Upper lobe of left lung (tissue), 6 donors: ENCODE results near the gene OBSCN. TPM values are rescaled to one million over a fixed set of nuclear protein-coding genes. Genes with fewer than 3 reads are reported as not detected.
A peak's percentile ranks its signal among the peaks of the same experiment; 100 is the strongest.

Experiments used
- ATAC-seq, 2 donors: fragments of 200-7000 bp; cut with Tn5 transposase; one replicate each; pipeline ENCODE4 v1.9.1; 2022; ENCODE audit warnings: mild to moderate bottlenecking in 2 of 2, moderate library complexity in 2 of 2; ENCODE audit not compliant: low FRiP score in 2 of 2
- DNase-seq, 2 donors: peaks; one replicate each; pipeline ENCODE4 v3.0.0-alpha.2; 2019 to 2020
- H3K27ac ChIP-seq, 4 donors: fragments of 200-600 bp; sonication (generic); one replicate each; pipeline ENCODE4 v1.5.1; 2016 to 2019
- H3K27me3 ChIP-seq, 4 donors: fragments of 200-600 bp; sonication (generic); one replicate each; pipeline ENCODE4 v1.5.1; 2017 to 2019
- H3K36me3 ChIP-seq, 4 donors: fragments of 200-600 bp; sonication (generic); one replicate each; pipeline ENCODE4 v1.5.1; 2016 to 2019
- H3K4me1 ChIP-seq, 4 donors: fragments of 200-600 bp; sonication (generic); one replicate each; pipeline ENCODE4 v1.5.1; 2018 to 2019
- H3K4me3 ChIP-seq, 4 donors: fragments of 200-600 bp; sonication (generic); one replicate each; pipeline ENCODE4 v1.5.1; 2017 to 2019; ENCODE audit warnings: mild to moderate bottlenecking in 2 of 4, moderate library complexity in 1 of 4
- H3K9me3 ChIP-seq, 4 donors: fragments of 200-600 bp; sonication (generic); one replicate each; pipeline ENCODE4 v1.5.1; 2018 to 2019
- EP300 ChIP-seq, 4 donors: sonication (generic); formaldehyde crosslinking; IDR thresholded peaks; one replicate each; pipeline ENCODE4 v1.5.1; 2017; ENCODE audit warnings: antibody characterized with exemption in 4 of 4, control low read depth in 2 of 4
- POLR2A ChIP-seq, 4 donors: fragments of 450-650 bp; IDR thresholded peaks; one replicate each; pipeline ENCODE4 v1.5.1; 2016 to 2017; ENCODE audit warnings: antibody characterized with exemption in 4 of 4, mild to moderate bottlenecking in 2 of 4
- POLR2AphosphoS5 ChIP-seq, 2 donors: sonication (generic); formaldehyde crosslinking; IDR thresholded peaks; one replicate each; pipeline ENCODE4 v1.5.1; 2017; ENCODE audit warnings: antibody characterized with exemption in 2 of 2
- WGBS, 2 donors: methylation state at CpG; one replicate each; pipeline ENCODE4 v1.1.5; 2017 to 2018; 5-methylcytosine and 5-hydroxymethylcytosine counted together
- total RNA-seq, 6 donors: library from RNA; depleted of rRNA in 4 of 6; stranded (reverse); fragments of >200 nt in 4 of 6; gene quantifications; one replicate each; pipeline versions ENCODE4 v1.1.0 to v1.2.1, GENCODE V29; 2016 to 2021
- TF ChIP-seq, protein P1 (sequence below), 6 experiments: fragments of 450-650 bp in 4 of 6; fragments of 200-600 bp in 2 of 6; sonication (generic) in 2 of 6; IDR thresholded peaks; one replicate each; pipeline ENCODE4 v1.5.1; 2016 to 2019; ENCODE audit warnings: antibody characterized with exemption in 6 of 6
- donor health status: DM: no; HTN: no; CAD: no; lungs with moderate emphysema.
- donor health status: DM: no; HTN: yes; CAD: no; lungs with severe emphysema.

The OBSCN gene
- total RNA-seq, 6 donors from 2014 or later, result 15.7 to 160 (median 47.0) TPM

DNA sequence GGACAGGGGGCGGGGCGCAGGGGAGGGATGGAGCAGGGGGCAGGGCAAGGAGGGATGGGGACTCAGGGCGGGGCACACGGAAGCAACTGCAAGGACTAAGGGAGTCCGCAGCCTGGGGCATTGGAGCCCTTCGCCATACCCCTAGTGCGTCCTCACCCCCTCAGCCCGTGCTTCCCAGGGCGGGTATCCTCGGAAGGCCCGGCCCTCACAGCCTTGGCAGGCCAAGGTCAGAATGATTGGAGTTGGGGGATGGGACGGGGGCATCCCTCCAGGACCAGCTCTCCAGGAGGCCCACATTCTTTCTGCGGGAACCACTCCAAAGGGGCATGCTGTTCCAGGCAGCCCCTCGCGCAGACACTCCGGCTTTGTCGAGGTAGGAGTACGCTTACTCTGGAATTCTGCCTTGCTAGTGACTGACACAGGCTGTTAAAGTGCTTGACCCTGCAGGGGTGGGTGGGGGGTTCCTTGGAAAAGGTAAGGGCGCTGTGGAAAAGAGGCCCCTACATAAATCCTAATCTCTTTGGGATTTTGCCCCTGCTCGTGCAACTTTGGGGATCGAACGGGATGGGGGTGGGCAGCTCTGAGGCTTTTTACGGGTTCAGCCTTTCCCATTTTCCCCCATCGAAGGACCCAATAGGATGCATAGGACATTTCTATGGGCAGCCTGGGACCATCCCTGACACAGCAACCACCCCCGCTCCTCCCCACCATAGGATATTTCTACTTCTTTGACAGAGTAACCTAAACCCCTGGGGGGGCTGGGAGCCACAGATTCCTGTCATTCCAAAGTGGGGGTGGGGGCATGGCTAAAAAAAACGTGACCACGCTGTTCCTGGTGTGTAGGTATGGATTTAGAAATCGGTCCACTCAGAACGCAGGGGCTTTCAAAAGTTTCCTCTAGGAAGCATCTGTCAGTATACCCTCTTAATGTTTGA is 199.5 kb downstream of the OBSCN start:
- peak in 1 of 2 donors; percentile 18 for ATAC-seq
- Histone ChIP-seq H3K4me1 (peaks cover 29 to 51% (median 38%) of the 10 kb centered on the region in 4 donors), H3K36me3 (peaks cover 0 to 15% (median 7%) of the 10 kb centered on the region in 4 donors), H3K4me3 (peak overlapping the region; percentile 92 to 95 (median 94)), H3K27ac (peak overlapping the region; percentile 87 to 93 (median 90)), H3K9me3 (no peaks in the 10 kb centered on the region), H3K27me3 (no peaks in the 10 kb centered on the region)
- no peak for DNase-seq
- WGBS, 2 donors, result 22 to 53% methylated on average over 9 to 28 of the region's 29 CpGs
- TF ChIP-seq POLR2AphosphoS5 (IDR thresholded peaks at IDR 0.05) (no peak), EP300 (IDR thresholded peaks at IDR 0.05) (no peak), POLR2A (IDR thresholded peaks at IDR 0.05) (no peak)
- TF ChIP-seq, protein P1, sequence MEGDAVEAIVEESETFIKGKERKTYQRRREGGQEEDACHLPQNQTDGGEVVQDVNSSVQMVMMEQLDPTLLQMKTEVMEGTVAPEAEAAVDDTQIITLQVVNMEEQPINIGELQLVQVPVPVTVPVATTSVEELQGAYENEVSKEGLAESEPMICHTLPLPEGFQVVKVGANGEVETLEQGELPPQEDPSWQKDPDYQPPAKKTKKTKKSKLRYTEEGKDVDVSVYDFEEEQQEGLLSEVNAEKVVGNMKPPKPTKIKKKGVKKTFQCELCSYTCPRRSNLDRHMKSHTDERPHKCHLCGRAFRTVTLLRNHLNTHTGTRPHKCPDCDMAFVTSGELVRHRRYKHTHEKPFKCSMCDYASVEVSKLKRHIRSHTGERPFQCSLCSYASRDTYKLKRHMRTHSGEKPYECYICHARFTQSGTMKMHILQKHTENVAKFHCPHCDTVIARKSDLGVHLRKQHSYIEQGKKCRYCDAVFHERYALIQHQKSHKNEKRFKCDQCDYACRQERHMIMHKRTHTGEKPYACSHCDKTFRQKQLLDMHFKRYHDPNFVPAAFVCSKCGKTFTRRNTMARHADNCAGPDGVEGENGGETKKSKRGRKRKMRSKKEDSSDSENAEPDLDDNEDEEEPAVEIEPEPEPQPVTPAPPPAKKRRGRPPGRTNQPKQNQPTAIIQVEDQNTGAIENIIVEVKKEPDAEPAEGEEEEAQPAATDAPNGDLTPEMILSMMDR (IDR thresholded peaks at IDR 0.05), result no peak

- H3K4me3 ChIP-seq, result no peak overlapping the region
- no peaks in the 10 kb centered on the region for H3K9me3 ChIP-seq
- TF ChIP-seq POLR2A (IDR thresholded peaks at IDR 0.05) (no peak), EP300 (IDR thresholded peaks at IDR 0.05) (no peak), POLR2AphosphoS5 (IDR thresholded peaks at IDR 0.05) (no peak)
- TF ChIP-seq, protein P1 (IDR thresholded peaks at IDR 0.05), result no peak
- no peaks in the 10 kb centered on the region for H3K27me3 ChIP-seq
- H3K4me1 ChIP-seq, result peaks cover 29 to 43% (median 34%) of the 10 kb centered on the region in 4 donors
- peak overlapping the region in 2 of 4 donors; percentile 90 to 93 for H3K27ac ChIP-seq
- H3K36me3 ChIP-seq, result peaks cover 0 to 13% (median 3%) of the 10 kb centered on the region in 4 donors
- WGBS, 2 donors, result 95 to 98% methylated on average over 24 to 27 of the region's 27 CpGs
- ATAC-seq (no peak), DNase-seq (peak; percentile 18 to 57)
Observed at GRCh38 chr1:228408041-228408868, 200.4 kb downstream of the OBSCN start.

DNA sequence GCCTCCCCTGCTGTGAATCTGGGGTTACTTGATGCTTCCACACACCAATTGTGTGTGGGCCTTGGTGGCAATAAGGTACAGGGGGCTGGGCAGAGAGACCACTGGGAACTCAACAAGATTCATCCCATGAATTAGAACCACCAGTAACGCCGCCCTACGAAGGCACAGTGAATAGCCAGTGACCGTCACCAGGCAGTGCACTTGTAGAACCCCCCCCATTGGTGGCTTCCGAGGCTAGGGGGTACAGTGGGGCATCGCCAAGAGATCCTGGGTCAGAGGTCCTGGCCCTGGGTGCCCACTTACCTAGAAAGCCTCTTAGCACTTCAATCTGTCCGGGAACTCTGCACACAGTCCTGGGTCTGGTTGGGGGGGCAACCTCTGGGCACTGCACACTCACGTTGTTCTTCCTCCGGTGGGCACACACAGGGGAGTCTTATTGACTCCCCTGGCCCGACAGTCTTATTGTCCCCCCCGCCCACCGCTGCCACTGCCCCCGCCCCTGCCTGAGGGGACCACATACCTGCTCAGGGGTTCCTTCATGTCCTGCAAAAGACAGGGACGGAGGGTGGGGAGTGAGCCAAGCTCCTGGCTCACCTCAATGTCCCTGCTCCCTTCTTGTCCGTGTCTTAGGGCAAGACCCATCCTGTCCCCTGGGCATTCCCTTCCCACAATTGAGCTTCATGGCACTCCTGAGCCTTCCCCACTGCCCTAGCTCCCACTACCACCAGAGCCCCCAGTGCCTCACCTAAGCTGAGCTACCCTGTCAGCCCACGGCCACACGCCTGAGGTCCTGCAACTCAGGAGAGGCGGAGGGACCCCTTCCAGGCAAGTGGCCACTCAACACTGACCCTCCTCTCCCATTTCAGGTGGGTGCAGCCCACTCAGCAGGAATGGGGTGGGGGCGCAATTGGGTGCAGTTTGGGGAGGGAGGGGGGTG is 201.3 kb downstream of the OBSCN start:
- H3K9me3 ChIP-seq, result no peaks in the 10 kb centered on the region
- DNase-seq (peak in 1 of 2 donors; percentile 35), ATAC-seq (no peak)
- H3K27ac ChIP-seq, result no peak overlapping the region
- H3K27me3 ChIP-seq, result no peaks in the 10 kb centered on the region
- TF ChIP-seq, protein P1 (IDR thresholded peaks at IDR 0.05), result no peak
- TF ChIP-seq EP300 (IDR thresholded peaks at IDR 0.05), result no peak
- no peak for TF ChIP-seq POLR2A (IDR thresholded peaks at IDR 0.05)
- TF ChIP-seq POLR2AphosphoS5 (IDR thresholded peaks at IDR 0.05), result no peak
- 91 to 92% methylated on average over 9 to 19 of the region's 19 CpGs for WGBS, 2 donors
- peaks cover 23 to 34% (median 29%) of the 10 kb centered on the region in 4 donors for H3K4me1 ChIP-seq
- no peak overlapping the region for H3K4me3 ChIP-seq
- peaks cover 0 to 9% (median 3%) of the 10 kb centered on the region in 4 donors for H3K36me3 ChIP-seq

DNA sequence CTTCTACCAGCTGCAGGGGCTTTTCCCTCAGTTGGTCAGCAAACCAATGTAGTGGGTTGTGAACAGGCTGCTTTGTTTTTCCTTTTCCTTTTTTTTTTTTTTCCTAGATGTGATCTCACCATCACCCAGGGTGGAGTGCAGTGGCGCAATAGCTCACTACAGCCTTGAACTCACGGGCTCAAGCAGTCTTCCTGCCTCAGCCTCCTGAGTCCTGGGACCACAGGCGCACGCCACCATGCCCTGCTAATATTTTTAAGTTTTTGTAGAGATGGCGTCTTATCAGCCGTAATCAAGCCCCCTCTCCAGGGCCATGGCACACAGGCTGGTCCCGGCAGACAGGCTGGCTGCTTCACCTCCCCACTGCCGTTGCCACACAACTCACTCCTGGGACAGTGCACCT is 202.2 kb downstream of the OBSCN start:
- H3K27ac ChIP-seq, result no peak overlapping the region
- H3K27me3 ChIP-seq, result peaks cover 0 to 5% (median 0%) of the 10 kb centered on the region in 4 donors
- 81 to 90% methylated on average over 8 of the region's 8 CpGs for WGBS, 2 donors
- peak in 1 of 2 donors; percentile 36 for DNase-seq
- H3K36me3 ChIP-seq, result peaks cover 0 to 9% (median 3%) of the 10 kb centered on the region in 4 donors
- H3K4me1 ChIP-seq, result peaks cover 14 to 25% (median 20%) of the 10 kb centered on the region in 4 donors
- H3K9me3 ChIP-seq, result no peaks in the 10 kb centered on the region
- peak in 1 of 2 donors; percentile 8 for ATAC-seq
- no peak overlapping the region for H3K4me3 ChIP-seq
- TF ChIP-seq, protein P1 (IDR thresholded peaks at IDR 0.05), result no peak
- TF ChIP-seq POLR2A (IDR thresholded peaks at IDR 0.05) (no peak), EP300 (IDR thresholded peaks at IDR 0.05) (no peak)
